Naive thymus-derived CD8-positive, alpha-beta T cell (primary cell): ENCODE measurements around the gene CMC4. TPM values are rescaled to one million over a fixed set of nuclear protein-coding genes. Genes with fewer than 3 reads are reported as not detected.
A peak's percentile ranks its signal among the peaks of the same experiment; 100 is the strongest.

Source experiments
- ATAC-seq, 2 donors: fragments of 150-1000 bp; cut with Tn5 transposase in 1 of 2; sonication (Bioruptor Pico), chemical (Tn5 transposase) in 1 of 2; 1 replicate in 1 of 2; 2 replicates in 1 of 2; pipeline ENCODE4 v1.10.0; 2021; ENCODE audit warnings: mild to moderate bottlenecking in 2 of 2, moderate library complexity in 2 of 2
- POLR2A ChIA-PET: fragments of 350-600 bp; sonication (Branson Sonifier 250); formaldehyde crosslinking; loops from one replicate; lab custom pipeline; 2021; ENCODE audit warnings: antibody characterized with exemption; lab: Charles Lee
- DNase-seq, 10 donors: peaks; one replicate each; pipeline versions ENCODE4 v3.0.0 to v3.0.0-alpha.2; 2020 to 2022
- H3K27ac Mint-ChIP-seq, 10 donors: one replicate each; pipeline ENCODE4 v1.8.0; 2020 to 2022; ENCODE audit warnings: mild to moderate bottlenecking in 10 of 10, mixed read lengths in 10 of 10, moderate library complexity in 4 of 10, inconsistent platforms in 1 of 10
- H3K27me3 Mint-ChIP-seq, 5 donors: one replicate each; pipeline ENCODE4 v1.8.0; 2021 to 2022; ENCODE audit warnings: mixed read lengths in 5 of 5
- H3K36me3 Mint-ChIP-seq, 3 donors: one replicate each; pipeline ENCODE4 v1.8.0; 2020 to 2022; ENCODE audit warnings: mixed read lengths in 3 of 3, mild to moderate bottlenecking in 2 of 3, inconsistent platforms in 1 of 3
- H3K4me1 Mint-ChIP-seq, 4 donors: one replicate each; pipeline ENCODE4 v1.8.0; 2021 to 2022; ENCODE audit warnings: mixed read lengths in 4 of 4
- H3K4me3 Mint-ChIP-seq, 10 donors: one replicate each; pipeline ENCODE4 v1.8.0; 2020 to 2022; ENCODE audit warnings: mild to moderate bottlenecking in 10 of 10, mixed read lengths in 10 of 10, moderate library complexity in 6 of 10, inconsistent platforms in 1 of 10
- H3K9me3 Mint-ChIP-seq, 9 donors: one replicate each; pipeline ENCODE4 v1.8.0; 2020 to 2022; ENCODE audit warnings: mixed read lengths in 9 of 9, mild to moderate bottlenecking in 3 of 9, inconsistent platforms in 1 of 9, moderate library complexity in 1 of 9
- polyA plus RNA-seq, 3 donors: library from polyadenylated mRNA; unstranded; fragments of 300-500 nt; fragmentation: Illumina TruSeq; gene quantifications; one replicate each; pipeline ENCODE4 v1.2.3, GENCODE V29; 2021
- total RNA-seq, 8 experiments: library from RNA in 2 of 8; stranded (reverse) in 2 of 8; gene quantifications; one replicate each; pipeline ENCODE4 v1.2.3 and lab custom pipeline; 2021 to 2026

Gene CMC4
- total and polyA plus RNA-seq, 5 experiments from 2014 or later: 5.3 to 27.7 (median 25.6) TPM

DNA sequence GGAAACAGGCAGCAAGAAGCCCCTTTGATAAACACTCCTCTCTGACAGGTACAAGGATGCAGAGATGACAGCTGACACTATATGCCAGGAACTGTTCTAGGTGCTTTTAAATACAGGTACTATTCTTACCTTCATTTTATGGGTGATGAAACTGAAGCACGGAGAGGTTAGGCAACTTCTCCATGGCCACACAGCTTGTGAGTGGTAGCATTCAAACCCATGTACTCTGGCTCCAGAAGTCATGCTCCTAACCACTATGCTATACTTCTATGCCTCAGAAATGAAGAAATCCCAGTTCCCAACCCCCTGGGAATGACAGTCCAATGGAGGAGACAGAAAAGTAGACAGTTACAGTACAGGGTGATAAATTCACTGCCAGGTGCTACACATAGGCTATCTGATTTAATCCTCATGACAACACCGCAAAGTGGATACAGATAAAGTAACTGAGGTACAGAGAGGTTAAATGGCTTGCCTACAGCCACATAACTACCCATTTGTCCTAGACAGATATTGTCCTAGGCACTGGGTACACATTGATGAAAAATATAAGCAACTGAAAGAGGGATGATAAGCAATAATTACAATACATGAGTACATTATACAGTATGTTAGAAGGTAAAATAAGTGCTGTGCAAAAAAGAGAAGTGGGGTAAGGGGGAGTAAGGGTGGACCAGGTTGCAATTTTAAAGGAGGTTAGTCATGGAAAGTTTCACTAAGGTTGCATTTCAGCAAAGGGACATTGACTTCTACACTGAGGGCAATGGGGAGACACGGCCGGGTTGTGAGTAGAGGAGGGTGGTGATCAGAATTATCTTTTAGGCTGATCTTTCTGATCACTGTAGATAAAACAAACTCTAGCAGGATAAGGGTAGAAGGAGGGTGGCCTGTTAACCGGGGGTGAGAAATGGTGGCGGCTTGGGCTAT lies 46.8 kb downstream of the CMC4 start:
- Mint-ChIP-seq H3K4me3 (peak overlapping the region in 1 of 10 donors; percentile 30), H3K27ac (peak overlapping the region in 4 of 10 donors; percentile 4 to 41 (median 11)), H3K27me3 (no peaks in the 10 kb centered on the region), H3K9me3 (no peaks in the 10 kb centered on the region), H3K36me3 (no peaks in the 10 kb centered on the region), H3K4me1 (peaks cover 7 to 17% (median 10%) of the 10 kb centered on the region in 4 donors)
- ATAC-seq (no peak), DNase-seq (no peak)
- POLR2A ChIA-PET: no interaction called here

DNA sequence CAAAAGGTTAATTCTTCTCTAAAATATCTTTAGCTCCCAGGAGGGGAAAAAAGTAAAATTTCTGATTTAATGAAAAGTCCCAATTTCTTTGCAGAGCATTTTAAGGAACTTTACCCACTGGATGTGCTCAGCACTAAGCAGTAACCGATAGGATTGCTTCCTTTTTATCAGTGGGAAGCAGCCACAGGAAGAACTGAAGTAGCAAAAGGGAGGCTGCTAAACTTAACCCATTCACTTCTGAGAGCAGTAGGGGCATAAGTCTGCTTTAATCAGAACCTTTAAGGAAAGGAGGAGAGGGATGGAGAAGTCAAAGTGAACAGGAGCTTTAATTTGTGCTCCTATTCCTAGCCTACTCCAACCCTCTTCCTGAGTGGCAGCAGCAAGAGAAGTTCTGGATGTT lies 48.4 kb downstream of the CMC4 start, which contains the start of gene F8:
Gene F8 (minus strand): TSS at position 139 of the 400 bp plus-strand sequence. CDS start 171 bp downstream, outside the sequence.
- Mint-ChIP-seq H3K4me1 (peaks cover 0 to 4% (median under 1%) of the 10 kb centered on the region in 4 donors), H3K27ac (no peak within 1 kb of the TSS), H3K36me3 (no peaks in the 10 kb centered on the region), H3K9me3 (no peaks in the 10 kb centered on the region), H3K27me3 (no peaks in the 10 kb centered on the region), H3K4me3 (no peak within 1 kb of the TSS)
- ATAC-seq (no peak), DNase-seq (no peak)
- POLR2A ChIA-PET: no interaction called here

DNA sequence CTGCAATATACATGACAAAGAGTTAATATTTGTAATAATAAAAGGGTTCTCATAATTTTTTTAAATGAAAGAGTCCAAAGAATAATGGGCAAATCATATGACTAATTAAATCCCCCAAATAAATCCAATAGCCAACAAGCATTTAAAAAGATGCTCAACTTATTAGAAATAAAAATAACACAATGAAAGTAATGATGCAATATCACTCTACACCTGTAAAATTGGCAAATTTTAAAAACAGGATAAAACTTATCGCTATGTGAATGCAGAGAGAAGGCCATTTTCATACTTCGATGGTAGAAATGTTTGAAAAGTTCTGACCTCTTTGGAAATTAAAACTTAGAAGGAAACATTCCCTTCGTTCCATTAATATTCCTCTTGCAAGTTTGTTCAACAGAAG lies 50.3 kb downstream of the CMC4 start:
- no peaks in the 10 kb centered on the region for H3K27me3 Mint-ChIP-seq
- H3K27ac Mint-ChIP-seq: no peak overlapping the region
- peaks cover 0 to 2% (median under 1%) of the 10 kb centered on the region in 4 donors for H3K4me1 Mint-ChIP-seq
- H3K36me3 Mint-ChIP-seq: no peaks in the 10 kb centered on the region
- ATAC-seq: no peak
- POLR2A ChIA-PET: no interaction called here
- no peak for DNase-seq
- no peak overlapping the region for H3K4me3 Mint-ChIP-seq
- no peaks in the 10 kb centered on the region for H3K9me3 Mint-ChIP-seq

Other genes starting within 250 kb of the CMC4 start
- not detected for gene SMIM9, start 236.5 kb downstream of the CMC4 start, total RNA-seq
- gene SMIM9, start 236.5 kb downstream of the CMC4 start, polyA plus RNA-seq: not detected
- 10 to 100 TPM; 44.5 to 47.9 TPM for gene F8A1, start 184.8 kb downstream of the CMC4 start, total RNA-seq
- gene F8A1, start 184.8 kb downstream of the CMC4 start, polyA plus RNA-seq: 100 to 1,000 TPM in 1 of 3 donors, 10 to 100 TPM in 2; 24.7 to 111 (median 38.9) TPM
- gene F8, start 48.4 kb downstream of the CMC4 start, total RNA-seq: 1 to 10 TPM; 1.1 to 1.6 TPM
- gene F8, start 48.4 kb downstream of the CMC4 start, polyA plus RNA-seq: 1 to 10 TPM; 2.4 to 5.5 (median 2.7) TPM
- 10 to 100 TPM; 48.2 to 59.9 TPM for gene FUNDC2, start 44.3 kb downstream of the CMC4 start, total RNA-seq
- 100 to 1,000 TPM; 161 to 203 (median 178) TPM for gene FUNDC2, start 44.3 kb downstream of the CMC4 start, polyA plus RNA-seq
- gene MTCP1, start within 50 bp of the CMC4 start, total RNA-seq: 10 to 100 TPM; 17.7 to 23.2 TPM
- gene MTCP1, start within 50 bp of the CMC4 start, polyA plus RNA-seq: 10 to 100 TPM; 27.9 to 37.9 (median 29.3) TPM
- 10 to 100 TPM; 18.3 to 19.5 TPM for gene BRCC3, start 372 bp upstream of the CMC4 start, total RNA-seq
- 10 to 100 TPM; 17.0 to 25.7 (median 17.4) TPM for gene BRCC3, start 372 bp upstream of the CMC4 start, polyA plus RNA-seq
- gene VBP1, start 145.3 kb upstream of the CMC4 start, total RNA-seq: 10 to 100 TPM; 30.7 to 35.2 TPM
- 100 to 1,000 TPM in 1 of 3 donors, 10 to 100 TPM in 2; 78.9 to 112 (median 99.8) TPM for gene VBP1, start 145.3 kb upstream of the CMC4 start, polyA plus RNA-seq
- gene RAB39B, start 193.4 kb upstream of the CMC4 start, total RNA-seq: 10 to 100 TPM; 13.5 to 14.8 TPM
- 1 to 10 TPM; 3.4 to 8.3 (median 4.0) TPM for gene RAB39B, start 193.4 kb upstream of the CMC4 start, polyA plus RNA-seq